Measurements from ENCODE around the gene CTNNBIP1. TPM values are rescaled to one million over a fixed set of nuclear protein-coding genes. Genes with fewer than 3 reads are reported as not detected.

CTNNBIP1 gene
- total RNA-seq, 4 donors from 2014 or later = 478 to 742 (median 566) TPM

DNA sequence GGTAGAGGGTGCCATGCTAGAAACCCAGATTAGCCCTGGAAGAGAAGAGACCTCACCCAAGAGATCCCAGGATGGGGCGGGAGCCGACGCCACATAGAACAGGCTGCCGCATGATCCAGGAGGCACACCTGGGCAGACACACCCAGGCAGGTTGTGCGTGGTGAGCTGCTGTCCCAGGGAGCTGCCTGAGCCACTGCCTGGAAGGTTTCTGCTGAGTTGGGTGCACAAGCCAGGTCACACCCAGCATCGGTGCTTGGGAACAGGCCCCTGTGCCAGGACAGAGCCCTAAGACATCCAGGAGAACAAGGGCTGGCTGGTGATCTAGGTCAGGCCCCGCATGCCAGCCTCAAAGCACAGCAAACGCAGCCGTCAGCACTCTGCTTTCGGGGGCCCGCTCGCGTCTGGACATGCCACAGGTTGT, 40.2 kb downstream of the CTNNBIP1 start:
- H3K4me3 ChIP-seq (ENCODE audit: low read depth, poor library complexity, severe bottlenecking) = no peak overlapping the region
- intact Hi-C loops (cut with DNase I; ENCODE audit: low total_unique reads) = loop anchor here (10.0 kb wide), 2 partner anchors 85 to 245 kb away; no protein-coding TSS in a partner anchor
- peak; percentile 70 to 90 for DNase-seq (ENCODE audit: low spot score in 2 of 2)
- TF ChIP-seq POLR2A (IDR thresholded peaks at IDR 0.05) = no peak
- TF ChIP-seq, protein P1, sequence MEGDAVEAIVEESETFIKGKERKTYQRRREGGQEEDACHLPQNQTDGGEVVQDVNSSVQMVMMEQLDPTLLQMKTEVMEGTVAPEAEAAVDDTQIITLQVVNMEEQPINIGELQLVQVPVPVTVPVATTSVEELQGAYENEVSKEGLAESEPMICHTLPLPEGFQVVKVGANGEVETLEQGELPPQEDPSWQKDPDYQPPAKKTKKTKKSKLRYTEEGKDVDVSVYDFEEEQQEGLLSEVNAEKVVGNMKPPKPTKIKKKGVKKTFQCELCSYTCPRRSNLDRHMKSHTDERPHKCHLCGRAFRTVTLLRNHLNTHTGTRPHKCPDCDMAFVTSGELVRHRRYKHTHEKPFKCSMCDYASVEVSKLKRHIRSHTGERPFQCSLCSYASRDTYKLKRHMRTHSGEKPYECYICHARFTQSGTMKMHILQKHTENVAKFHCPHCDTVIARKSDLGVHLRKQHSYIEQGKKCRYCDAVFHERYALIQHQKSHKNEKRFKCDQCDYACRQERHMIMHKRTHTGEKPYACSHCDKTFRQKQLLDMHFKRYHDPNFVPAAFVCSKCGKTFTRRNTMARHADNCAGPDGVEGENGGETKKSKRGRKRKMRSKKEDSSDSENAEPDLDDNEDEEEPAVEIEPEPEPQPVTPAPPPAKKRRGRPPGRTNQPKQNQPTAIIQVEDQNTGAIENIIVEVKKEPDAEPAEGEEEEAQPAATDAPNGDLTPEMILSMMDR (IDR thresholded peaks at IDR 0.05) = no peak
- 53 to 67% methylated on average over 13 of the region's 13 CpGs for WGBS, 2 donors

DNA sequence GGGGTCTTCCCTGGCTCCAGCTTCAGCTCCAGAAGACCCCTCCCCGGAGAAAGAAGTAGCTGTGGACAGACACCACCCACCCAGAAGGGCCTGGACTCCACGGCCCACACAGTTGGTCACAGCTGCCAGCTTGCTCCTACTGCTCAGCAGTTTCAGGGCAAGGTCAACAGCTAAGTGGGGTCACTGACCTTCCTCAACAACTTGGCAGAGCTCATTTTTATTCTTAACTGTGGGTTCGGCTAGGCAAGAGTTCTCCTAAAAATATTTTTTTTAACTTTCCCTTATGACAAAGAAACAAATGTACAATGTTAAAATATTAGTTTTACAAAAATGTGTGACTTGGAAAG, 41.9 kb downstream of the CTNNBIP1 start:
- no peak for DNase-seq (ENCODE audit: low spot score in 2 of 2)
- TF ChIP-seq, protein P1 (IDR thresholded peaks at IDR 0.05) = no peak
- no peak for TF ChIP-seq POLR2A (IDR thresholded peaks at IDR 0.05)
- WGBS, 2 donors = 62 to 74% methylated on average over 3 of the region's 3 CpGs

DNA sequence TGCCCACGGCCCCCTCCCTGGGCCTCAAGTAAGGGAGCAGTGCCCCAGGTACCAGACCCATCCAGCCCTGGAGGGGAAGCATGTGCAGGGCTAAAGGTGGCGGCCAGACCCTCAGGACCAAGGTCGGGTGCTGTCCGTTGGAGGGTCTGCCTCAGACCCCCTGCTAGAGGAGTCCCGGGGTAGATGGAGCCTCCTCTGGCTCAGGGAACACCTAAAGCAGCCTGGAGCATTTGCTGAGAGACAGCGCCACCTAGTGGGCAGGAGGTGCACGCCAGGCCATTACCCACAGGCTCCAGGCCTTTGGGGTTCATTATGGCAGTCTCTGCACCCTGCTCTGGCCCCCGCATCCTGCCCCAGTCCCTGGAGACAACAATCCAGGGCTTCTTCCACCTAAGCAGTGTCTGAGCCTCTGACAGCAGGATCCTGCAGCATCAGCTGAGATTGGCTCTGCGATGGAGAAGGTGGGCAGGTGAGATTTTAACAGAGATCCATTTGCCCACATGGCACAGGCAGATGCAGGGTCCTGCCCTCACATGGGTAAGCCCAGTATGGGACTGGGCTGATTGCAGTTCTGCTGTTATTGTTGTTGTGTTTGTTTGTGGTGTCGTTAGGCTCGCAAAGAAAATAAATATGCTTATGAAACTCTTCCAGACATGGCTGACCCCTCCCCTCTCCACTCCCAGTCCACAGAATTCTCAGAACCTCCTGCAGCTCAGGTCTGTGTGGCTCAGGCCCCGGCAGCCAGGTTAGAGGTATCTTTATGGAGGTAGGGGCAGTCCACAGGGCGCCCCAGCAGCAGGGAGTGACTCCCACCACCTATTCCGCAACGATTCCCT, 42.4 kb downstream of the CTNNBIP1 start:
- 44 to 53% methylated on average over 15 of the region's 15 CpGs for WGBS, 2 donors

More for the DNA sequence above, 41.9 kb downstream of the CTNNBIP1 start:
- H3K4me3 ChIP-seq (ENCODE audit: low read depth, poor library complexity, severe bottlenecking) = no peak overlapping the region
- intact Hi-C loops (cut with DNase I; ENCODE audit: low total_unique reads) = loop anchor here (10.0 kb wide), 2 partner anchors 83 to 243 kb away; no protein-coding TSS in a partner anchor

DNA sequence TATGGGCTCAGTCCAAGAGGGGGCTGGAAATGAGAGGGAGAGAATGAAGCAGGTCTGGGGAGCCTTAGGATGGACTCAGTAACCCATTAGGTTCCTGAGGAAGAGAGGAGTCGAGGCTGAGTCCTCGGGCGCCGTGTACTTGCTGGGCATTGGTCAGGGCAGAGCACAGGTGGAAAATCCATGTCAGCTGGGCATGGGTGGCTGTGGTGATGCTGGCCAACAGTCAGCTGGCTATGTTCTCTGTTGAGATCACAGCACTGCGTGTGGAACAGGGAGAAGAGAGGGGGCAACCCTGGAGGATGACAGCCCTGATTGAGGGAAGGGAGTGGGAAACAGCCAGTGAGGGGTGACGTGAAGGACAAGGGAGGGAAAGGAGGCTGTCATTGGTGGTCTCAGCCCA, 43.2 kb downstream of the CTNNBIP1 start:
- 89 to 92% methylated on average over 6 of the region's 6 CpGs for WGBS, 2 donors
- intact Hi-C loops (cut with DNase I; ENCODE audit: low total_unique reads) = loop anchor here (10.0 kb wide), 2 partner anchors 82 to 242 kb away; no protein-coding TSS in a partner anchor
- H3K4me3 ChIP-seq (ENCODE audit: low read depth, poor library complexity, severe bottlenecking) = no peak overlapping the region
- no peak for TF ChIP-seq POLR2A (IDR thresholded peaks at IDR 0.05)
- TF ChIP-seq, protein P1 (IDR thresholded peaks at IDR 0.05) = no peak
- DNase-seq (ENCODE audit: low spot score in 2 of 2) = no peak

More for the DNA sequence above, 42.4 kb downstream of the CTNNBIP1 start:
- no peak overlapping the region for H3K4me3 ChIP-seq (ENCODE audit: low read depth, poor library complexity, severe bottlenecking)
- peak; percentile 81 to 96 for DNase-seq (ENCODE audit: low spot score in 2 of 2)
- intact Hi-C loops (cut with DNase I; ENCODE audit: low total_unique reads) = loop anchor here (10.0 kb wide), 2 partner anchors 83 to 243 kb away; no protein-coding TSS in a partner anchor
- TF ChIP-seq POLR2A (IDR thresholded peaks at IDR 0.05) = no peak
- TF ChIP-seq, protein P1 (IDR thresholded peaks at IDR 0.05) = peak in 2 of 3 donors; percentile 79 to 94

DNA sequence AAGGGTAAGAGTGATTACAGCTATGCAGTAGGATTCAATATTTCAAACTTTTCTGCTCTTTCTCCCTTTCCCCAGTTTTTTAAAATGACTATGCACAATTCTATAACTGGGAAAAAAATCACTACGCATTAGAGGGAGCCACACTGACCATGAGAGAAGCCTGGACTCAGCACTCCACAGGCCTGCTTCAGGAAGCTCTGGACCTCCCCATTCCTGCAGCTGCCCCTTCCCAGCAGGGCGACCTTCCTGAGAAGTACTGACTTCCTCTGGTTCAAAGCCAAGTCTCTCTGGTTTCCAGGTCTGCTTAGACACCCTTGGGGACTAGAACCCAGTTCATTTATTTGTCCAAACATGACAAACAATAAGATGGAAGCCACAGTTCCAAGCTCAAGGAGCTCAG, 44.3 kb downstream of the CTNNBIP1 start:
- intact Hi-C loops (cut with DNase I; ENCODE audit: low total_unique reads) = loop anchor here (10.0 kb wide), 2 partner anchors 81 to 241 kb away; no protein-coding TSS in a partner anchor
- 78 to 82% methylated on average over 2 of the region's 2 CpGs for WGBS, 2 donors
- no peak overlapping the region for H3K4me3 ChIP-seq (ENCODE audit: low read depth, poor library complexity, severe bottlenecking)
- no peak for DNase-seq (ENCODE audit: low spot score in 2 of 2)
- TF ChIP-seq, protein P1 (IDR thresholded peaks at IDR 0.05) = no peak
- TF ChIP-seq POLR2A (IDR thresholded peaks at IDR 0.05) = no peak

Data from lower leg skin (tissue), 4 donors.